CD14-positive monocyte (primary cell): ENCODE results near the gene MYNN. TPM values are rescaled to one million over a fixed set of nuclear protein-coding genes. Genes with fewer than 3 reads are reported as not detected.

ENCODE experiments used
- DNase-seq, 3 donors: peaks; one replicate each; pipeline ENCODE4 v3.0.0-alpha.2; 2011 to 2022
- H2AFZ ChIP-seq: 2 replicates; pipeline ENCODE4 v1.6.0; 2012; ENCODE audit warnings: mild to moderate bottlenecking, low read depth, low read length, inconsistent platforms; ENCODE audit not compliant: insufficient read depth, poor library complexity, severe bottlenecking
- H3K27ac ChIP-seq, 2 donors: 1 replicate in 1 of 2; 2 replicates in 1 of 2; pipeline ENCODE4 v1.5.1; 2012 to 2013; ENCODE audit warnings: low read length in 2 of 2, control low read depth in 1 of 2, inconsistent platforms in 1 of 2, low read depth in 1 of 2, mild to moderate bottlenecking in 1 of 2
- H3K27me3 ChIP-seq, 2 donors: one replicate each; pipeline versions ENCODE4 v1.6.0 to v1.6.1; 2011 to 2013; ENCODE audit warnings: low read length in 2 of 2; ENCODE audit not compliant: control insufficient read depth in 2 of 2, insufficient read depth in 2 of 2
- H3K36me3 ChIP-seq, 2 donors: replicated peaks in 1 of 2; 1 replicate in 1 of 2; 2 replicates in 1 of 2; pipeline versions ENCODE4 v1.5.1 to v1.6.1; 2012 to 2013; ENCODE audit warnings: low read length in 2 of 2, control low read depth in 1 of 2, inconsistent platforms in 1 of 2, mild to moderate bottlenecking in 1 of 2; ENCODE audit not compliant: insufficient read depth in 2 of 2, control insufficient read depth in 1 of 2
- H3K4me1 ChIP-seq, 2 donors: 1 replicate in 1 of 2; 2 replicates in 1 of 2; pipeline versions ENCODE4 v1.5.1 to v1.6.1; 2012 to 2013; ENCODE audit warnings: low read length in 2 of 2, control low read depth in 1 of 2, inconsistent platforms in 1 of 2, mild to moderate bottlenecking in 1 of 2, moderate library complexity in 1 of 2; ENCODE audit not compliant: insufficient read depth in 2 of 2, control insufficient read depth in 1 of 2
- H3K4me2 ChIP-seq: replicated peaks from 2 replicates; pipeline ENCODE3; 2012; ENCODE audit warnings: low read length, moderate library complexity, mild to moderate bottlenecking; ENCODE audit not compliant: poor library complexity, severe bottlenecking; ENCODE audit errors: extremely low read depth
- H3K4me3 ChIP-seq, 3 experiments: fragments of 200-600 bp in 1 of 3; sonication (generic) in 1 of 3; replicated peaks in 1 of 3; 1 replicate in 2 of 3; 2 replicates in 1 of 3; pipeline ENCODE4 v1.5.1; 2011 to 2013; ENCODE audit warnings: low read length in 3 of 3, mild to moderate bottlenecking in 3 of 3, control low read depth in 2 of 3, low read depth in 2 of 3, inconsistent platforms in 1 of 3, moderate library complexity in 1 of 3
- H3K79me2 ChIP-seq: 2 replicates; pipeline ENCODE4 v1.6.0; 2012; ENCODE audit warnings: mild to moderate bottlenecking, control low read depth, inconsistent platforms, low read length, moderate library complexity; ENCODE audit not compliant: insufficient read depth
- H3K9ac ChIP-seq: 2 replicates; pipeline ENCODE4 v1.6.0; 2017; ENCODE audit warnings: low read length, mild to moderate bottlenecking; ENCODE audit not compliant: insufficient read depth, poor library complexity, severe bottlenecking
- H3K9me3 ChIP-seq, 2 donors: replicated peaks in 1 of 2; 1 replicate in 1 of 2; 2 replicates in 1 of 2; pipeline versions ENCODE4 v1.5.1 to v1.6.1; 2012 to 2013; ENCODE audit warnings: low read length in 2 of 2, control low read depth in 1 of 2; ENCODE audit not compliant: control insufficient read depth in 1 of 2, insufficient read depth in 1 of 2
- H4K20me1 ChIP-seq: 2 replicates; pipeline ENCODE4 v1.6.0; 2012; ENCODE audit warnings: mild to moderate bottlenecking, low read length, control low read depth, moderate library complexity; ENCODE audit not compliant: insufficient read depth
- H3K27ac Mint-ChIP-seq, 7 donors: one replicate each; pipeline ENCODE4 v1.8.0; 2020; ENCODE audit warnings: mild to moderate bottlenecking in 7 of 7, mixed read lengths in 7 of 7, moderate library complexity in 6 of 7, inconsistent platforms in 2 of 7
- H3K27me3 Mint-ChIP-seq, 3 donors: one replicate each; pipeline ENCODE4 v1.8.0; 2021 to 2022; ENCODE audit warnings: low read depth in 3 of 3, mild to moderate bottlenecking in 3 of 3, mixed read lengths in 3 of 3, moderate library complexity in 3 of 3, inconsistent platforms in 1 of 3
- H3K36me3 Mint-ChIP-seq, 2 donors: one replicate each; pipeline ENCODE4 v1.8.0; 2020; ENCODE audit warnings: mixed read lengths in 2 of 2, inconsistent platforms in 1 of 2, mild to moderate bottlenecking in 1 of 2
- H3K4me1 Mint-ChIP-seq: one replicate; pipeline ENCODE4 v1.8.0; 2020; ENCODE audit warnings: mild to moderate bottlenecking, mixed read lengths
- H3K4me3 Mint-ChIP-seq, 2 donors: one replicate each; pipeline ENCODE4 v1.8.0; 2020; ENCODE audit warnings: mild to moderate bottlenecking in 2 of 2, mixed read lengths in 2 of 2, moderate library complexity in 1 of 2
- H3K9me3 Mint-ChIP-seq, 7 donors: one replicate each; pipeline ENCODE4 v1.8.0; 2020 to 2022; ENCODE audit warnings: mixed read lengths in 7 of 7, mild to moderate bottlenecking in 6 of 7, moderate library complexity in 6 of 7, inconsistent platforms in 2 of 7
- CTCF ChIP-seq: fragments of 200-600 bp; IDR thresholded peaks from one replicate; pipeline ENCODE4 v1.8.0; 2022; ENCODE audit warnings: antibody characterized with exemption, mild to moderate bottlenecking
- WGBS: methylation state at CpG from one replicate; pipeline ENCODE4 v1.1.5; 2013; ENCODE audit warnings: missing lambda C conversion rate; ENCODE audit not compliant: insufficient coverage; 5-methylcytosine and 5-hydroxymethylcytosine counted together
- intact Hi-C, 2 donors: fragments of 100-400 bp; cut with micrococcal nuclease; formaldehyde crosslinking; loops; one replicate each; pipeline versions ENCODE4 v1.15.0 to v1.15.1; 2023
- polyA plus RNA-seq, 3 donors: library from polyadenylated mRNA; depleted of rRNA in 1 of 3; unstranded in 2 of 3; stranded (reverse) in 1 of 3; fragments of 300-500 nt in 2 of 3; fragments of >200 nt in 1 of 3; fragmentation: Illumina TruSeq in 2 of 3; gene quantifications; 1 replicate in 2 of 3; 2 replicates in 1 of 3; pipeline ENCODE4 v1.2.3, GENCODE V29; 2012 to 2021

The MYNN gene
- polyA plus RNA-seq, 3 donors, result 6.3 to 9.0 (median 8.7) TPM

- H3K4me2 ChIP-seq, result no peak overlapping the region
- H4K20me1 ChIP-seq, result peaks cover 11% of the 10 kb centered on the region
- Mint-ChIP-seq H3K36me3 (peaks cover 59 to 75% of the 10 kb centered on the region in 2 donors), H3K9me3 (no peaks in the 10 kb centered on the region), H3K4me1 (peaks cover 8% of the 10 kb centered on the region), H3K27ac (no peak overlapping the region), H3K4me3 (no peak overlapping the region), H3K27me3 (no peaks in the 10 kb centered on the region)
- no peak overlapping the region for H3K27ac ChIP-seq
- peaks cover 74 to 100% of the 10 kb centered on the region in 2 donors for H3K36me3 ChIP-seq
- H3K9me3 ChIP-seq, result no peaks in the 10 kb centered on the region
- no peak for TF ChIP-seq CTCF
- H3K4me1 ChIP-seq, result no peaks in the 10 kb centered on the region
- no peak overlapping the region for H3K4me3 ChIP-seq
- H2AFZ ChIP-seq, result no peak overlapping the region
- WGBS, result 29% methylated on average over 1 of the region's 2 CpGs
- H3K79me2 ChIP-seq, result peaks cover 12% of the 10 kb centered on the region
- no peak for DNase-seq
- intact Hi-C loops, result no loop called here
- H3K27me3 ChIP-seq, result no peaks in the 10 kb centered on the region
- no peak overlapping the region for H3K9ac ChIP-seq
Observed at GRCh38 chr3:169780742-169781141, 7.5 kb downstream of the MYNN start.

GRCh38 chr3:169781209-169781855 lies 8.1 kb downstream of the MYNN start:
- Mint-ChIP-seq H3K27ac (no peak overlapping the region), H3K4me3 (no peak overlapping the region), H3K9me3 (no peaks in the 10 kb centered on the region), H3K27me3 (no peaks in the 10 kb centered on the region), H3K4me1 (peaks cover 5% of the 10 kb centered on the region), H3K36me3 (peaks cover 61 to 77% of the 10 kb centered on the region in 2 donors)
- Histone ChIP-seq H3K27ac (no peak overlapping the region), H4K20me1 (peaks cover 6% of the 10 kb centered on the region), H3K79me2 (peaks cover 6% of the 10 kb centered on the region), H3K27me3 (no peaks in the 10 kb centered on the region), H3K36me3 (peaks cover 80 to 100% of the 10 kb centered on the region in 2 donors), H3K4me2 (no peak overlapping the region), H3K4me3 (no peak overlapping the region), H3K9me3 (no peaks in the 10 kb centered on the region), H3K4me1 (no peaks in the 10 kb centered on the region), H2AFZ (no peak overlapping the region), H3K9ac (no peak overlapping the region)
- DNase-seq, result no peak
- no peak for TF ChIP-seq CTCF
- intact Hi-C loops, result no loop called here
- 97% methylated on average over 4 of the region's 4 CpGs for WGBS
